ENCODE data around the gene TRIML1.

DNA sequence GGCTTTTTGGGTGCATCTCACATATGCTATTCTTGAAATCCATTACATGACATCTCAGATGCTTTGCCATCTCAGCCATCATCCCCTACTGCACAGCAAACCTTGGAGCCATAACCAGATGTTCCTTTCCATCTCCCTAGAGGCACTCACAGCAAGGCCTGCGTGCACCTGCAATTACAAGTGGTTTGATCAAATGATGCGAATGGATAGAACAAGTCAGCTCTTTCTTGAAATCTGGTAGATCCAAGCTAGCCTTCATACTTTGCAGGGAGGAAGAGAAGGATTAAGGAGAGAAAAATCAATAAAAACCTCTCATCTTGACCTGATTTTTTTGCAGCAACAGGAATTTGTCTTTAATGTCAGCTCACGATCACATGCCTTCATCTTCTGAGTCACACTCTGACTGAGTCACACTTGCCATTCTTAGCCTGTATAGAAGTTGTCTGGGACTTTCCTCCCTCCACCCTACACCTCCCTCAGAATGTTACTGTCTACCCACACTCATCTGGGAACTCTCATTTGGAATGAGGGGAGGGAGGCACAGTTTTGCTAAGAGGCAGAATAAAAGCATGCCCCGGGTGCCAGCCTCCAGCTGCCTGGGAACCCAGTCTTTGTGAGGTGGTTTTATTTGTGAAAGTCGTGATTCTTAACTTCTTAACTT, 11.9 kb upstream of the TRIML1 start:
- TF ChIP-seq, protein P1, sequence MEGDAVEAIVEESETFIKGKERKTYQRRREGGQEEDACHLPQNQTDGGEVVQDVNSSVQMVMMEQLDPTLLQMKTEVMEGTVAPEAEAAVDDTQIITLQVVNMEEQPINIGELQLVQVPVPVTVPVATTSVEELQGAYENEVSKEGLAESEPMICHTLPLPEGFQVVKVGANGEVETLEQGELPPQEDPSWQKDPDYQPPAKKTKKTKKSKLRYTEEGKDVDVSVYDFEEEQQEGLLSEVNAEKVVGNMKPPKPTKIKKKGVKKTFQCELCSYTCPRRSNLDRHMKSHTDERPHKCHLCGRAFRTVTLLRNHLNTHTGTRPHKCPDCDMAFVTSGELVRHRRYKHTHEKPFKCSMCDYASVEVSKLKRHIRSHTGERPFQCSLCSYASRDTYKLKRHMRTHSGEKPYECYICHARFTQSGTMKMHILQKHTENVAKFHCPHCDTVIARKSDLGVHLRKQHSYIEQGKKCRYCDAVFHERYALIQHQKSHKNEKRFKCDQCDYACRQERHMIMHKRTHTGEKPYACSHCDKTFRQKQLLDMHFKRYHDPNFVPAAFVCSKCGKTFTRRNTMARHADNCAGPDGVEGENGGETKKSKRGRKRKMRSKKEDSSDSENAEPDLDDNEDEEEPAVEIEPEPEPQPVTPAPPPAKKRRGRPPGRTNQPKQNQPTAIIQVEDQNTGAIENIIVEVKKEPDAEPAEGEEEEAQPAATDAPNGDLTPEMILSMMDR (IDR thresholded peaks at IDR 0.05), result no peak
- no peak for TF ChIP-seq EP300 (IDR thresholded peaks at IDR 0.05)
